ENCODE results near the gene AQP2.

The AQP2 gene

DNA sequence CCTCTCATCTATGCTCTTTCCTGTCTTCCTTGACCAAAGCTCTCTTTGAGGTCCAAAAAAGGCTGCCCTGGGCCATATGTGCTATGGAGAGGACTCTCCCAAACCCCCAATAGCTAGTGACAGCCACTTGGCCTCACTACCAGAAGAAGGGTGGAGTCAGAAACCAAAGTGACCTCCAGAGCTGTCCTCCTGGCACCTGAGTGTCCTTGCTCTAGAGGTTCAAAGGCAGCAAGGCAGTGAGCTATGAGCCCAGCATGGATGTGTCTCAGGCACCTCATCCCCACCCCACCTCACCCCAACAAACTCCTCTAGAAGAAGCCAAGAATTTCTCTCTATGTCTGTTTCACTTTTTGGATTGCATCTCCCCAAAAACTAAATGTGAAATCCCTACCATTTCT, 7.0 kb downstream of the AQP2 start:
- DNase-seq = no peak

DNA sequence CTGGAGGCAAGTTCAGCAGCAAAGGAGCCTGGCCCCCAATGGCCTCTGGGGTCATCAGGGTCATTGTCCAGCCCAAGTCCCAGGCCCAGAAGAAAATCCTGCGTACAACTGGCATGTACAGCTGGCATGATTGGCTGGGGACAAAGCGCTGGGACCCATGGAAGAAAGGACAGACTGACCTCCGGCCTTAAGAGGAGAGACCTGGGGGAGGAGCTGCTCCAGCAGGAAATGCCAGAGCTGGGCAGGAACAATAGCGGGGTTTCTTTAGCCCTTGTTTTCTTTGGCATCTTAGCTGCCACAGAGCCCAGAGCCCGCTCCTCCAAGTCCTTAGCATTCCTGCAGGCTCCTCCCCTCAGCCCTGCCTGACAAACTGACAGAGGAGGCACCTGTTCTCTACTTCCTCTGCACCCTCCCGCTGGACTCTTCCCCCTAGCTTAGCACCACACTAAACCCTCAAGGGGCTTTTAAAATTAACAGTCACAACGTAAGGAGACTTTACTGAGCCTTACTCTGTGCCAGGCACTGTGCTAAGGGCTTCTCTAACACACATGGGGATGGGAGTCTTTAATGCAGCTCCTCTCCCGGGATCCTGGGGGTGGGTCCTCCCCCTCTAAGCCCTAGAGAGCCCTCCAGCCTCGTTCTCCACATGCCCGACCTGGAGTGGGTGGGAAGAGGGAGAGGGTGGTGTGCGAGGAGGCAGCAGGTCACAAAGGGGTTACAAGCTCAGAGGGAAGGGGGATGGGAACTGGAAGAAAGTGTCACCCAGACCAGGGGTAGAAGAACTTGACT, 9.3 kb downstream of the AQP2 start:
- peak in 1 of 2 experiments; percentile 71 for DNase-seq

DNA sequence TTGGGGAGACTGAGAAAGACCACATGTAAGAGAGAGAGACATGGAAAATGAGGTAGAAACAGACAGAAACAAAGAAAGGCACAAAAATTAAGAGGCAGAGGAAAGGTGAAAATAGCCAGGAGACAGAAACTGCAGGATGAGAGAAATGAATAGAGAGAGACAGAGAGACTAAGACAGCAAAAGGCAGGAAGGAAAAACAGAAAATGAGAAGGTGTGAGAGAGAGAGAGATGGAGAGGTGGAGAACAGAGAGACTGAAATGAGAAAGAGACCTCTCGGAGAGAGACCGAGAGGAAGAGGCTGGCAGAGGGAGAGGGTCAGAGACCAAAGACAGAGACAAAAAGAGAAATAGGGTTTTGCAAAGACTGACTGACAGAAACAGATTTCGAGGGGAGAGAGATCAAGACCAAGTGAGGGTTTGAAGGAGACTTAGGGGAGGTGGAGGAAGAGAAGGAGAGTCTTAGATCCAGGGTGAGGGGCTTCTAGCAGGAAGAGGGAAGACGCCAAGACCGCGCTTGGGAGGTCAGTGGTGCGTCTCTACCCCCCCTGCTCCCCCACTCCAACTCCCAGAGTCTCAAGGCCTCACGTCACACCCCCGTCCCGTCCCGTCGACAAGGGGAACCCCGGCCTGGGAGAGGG, 10.1 kb downstream of the AQP2 start:
- DNase-seq = no peak

DNA sequence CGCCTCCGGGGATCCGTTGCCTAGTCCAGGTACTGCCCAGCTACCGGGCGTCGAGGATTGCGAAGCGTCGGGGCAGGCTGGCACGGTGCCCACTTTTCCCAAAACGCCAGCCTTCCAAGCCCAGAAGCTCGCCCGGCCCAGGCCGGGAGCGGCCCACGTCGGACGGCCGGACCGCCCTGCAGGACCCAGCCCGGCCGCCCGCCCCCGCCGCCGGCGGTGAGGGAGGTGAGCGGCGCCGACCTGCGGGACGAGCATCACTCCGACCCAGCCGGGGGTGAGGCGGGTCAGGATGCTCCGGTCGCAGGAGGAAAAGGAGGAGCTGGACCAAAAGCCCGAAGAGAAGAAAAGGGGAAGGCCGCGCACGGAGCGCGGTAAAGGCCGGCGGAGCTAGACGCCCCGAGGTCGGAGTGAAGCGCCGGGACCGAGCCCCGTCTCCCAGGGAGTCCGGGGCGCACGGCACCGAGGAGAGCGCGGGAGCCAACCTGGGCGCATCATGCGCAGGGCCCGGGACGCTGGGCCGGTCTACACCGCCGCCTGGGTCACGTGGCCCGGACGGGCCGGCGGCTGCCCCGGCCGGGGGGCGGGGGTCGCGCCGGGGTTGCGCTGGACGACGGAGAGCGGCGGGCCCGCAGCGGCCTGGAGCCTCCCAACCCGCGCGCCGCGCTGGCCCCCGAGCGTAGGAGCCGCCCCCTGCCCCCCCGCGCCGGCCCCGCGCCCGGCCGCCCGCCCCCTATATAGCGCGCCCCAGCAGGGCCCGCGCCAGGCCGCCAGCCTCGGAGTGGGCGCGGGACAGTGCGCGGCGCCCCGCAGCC, 10.8 kb downstream of the AQP2 start, which contains the start of gene AQP5:
Gene AQP5 (plus strand): TSS at position 762 of the 812 bp plus-strand sequence. CDS start 146 bp downstream, outside the sequence.
- DNase-seq = no peak

DNA sequence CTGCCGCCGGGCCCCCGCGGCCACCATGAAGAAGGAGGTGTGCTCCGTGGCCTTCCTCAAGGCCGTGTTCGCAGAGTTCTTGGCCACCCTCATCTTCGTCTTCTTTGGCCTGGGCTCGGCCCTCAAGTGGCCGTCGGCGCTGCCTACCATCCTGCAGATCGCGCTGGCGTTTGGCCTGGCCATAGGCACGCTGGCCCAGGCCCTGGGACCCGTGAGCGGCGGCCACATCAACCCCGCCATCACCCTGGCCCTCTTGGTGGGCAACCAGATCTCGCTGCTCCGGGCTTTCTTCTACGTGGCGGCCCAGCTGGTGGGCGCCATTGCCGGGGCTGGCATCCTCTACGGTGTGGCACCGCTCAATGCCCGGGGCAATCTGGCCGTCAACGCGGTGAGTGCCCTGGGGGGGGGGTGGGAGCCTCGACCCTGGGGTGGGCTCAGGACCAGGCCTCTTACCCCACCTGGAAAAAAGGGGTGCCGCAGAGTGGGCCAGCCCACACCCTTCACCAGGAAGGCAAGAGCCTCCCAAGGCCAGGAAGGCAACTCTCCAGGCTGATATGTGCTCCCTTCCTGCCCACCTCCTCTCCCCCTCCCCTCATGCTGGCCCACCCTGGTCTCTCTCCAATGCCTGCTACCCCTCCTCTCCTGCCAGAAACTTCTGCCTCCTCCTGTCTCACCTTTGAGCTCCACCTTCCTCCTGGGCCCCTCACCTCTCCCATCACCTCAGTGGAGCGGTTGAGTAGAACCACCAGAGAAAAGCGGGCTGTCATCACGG, 11.6 kb downstream of the AQP2 start:
- no peak for DNase-seq

DNA sequence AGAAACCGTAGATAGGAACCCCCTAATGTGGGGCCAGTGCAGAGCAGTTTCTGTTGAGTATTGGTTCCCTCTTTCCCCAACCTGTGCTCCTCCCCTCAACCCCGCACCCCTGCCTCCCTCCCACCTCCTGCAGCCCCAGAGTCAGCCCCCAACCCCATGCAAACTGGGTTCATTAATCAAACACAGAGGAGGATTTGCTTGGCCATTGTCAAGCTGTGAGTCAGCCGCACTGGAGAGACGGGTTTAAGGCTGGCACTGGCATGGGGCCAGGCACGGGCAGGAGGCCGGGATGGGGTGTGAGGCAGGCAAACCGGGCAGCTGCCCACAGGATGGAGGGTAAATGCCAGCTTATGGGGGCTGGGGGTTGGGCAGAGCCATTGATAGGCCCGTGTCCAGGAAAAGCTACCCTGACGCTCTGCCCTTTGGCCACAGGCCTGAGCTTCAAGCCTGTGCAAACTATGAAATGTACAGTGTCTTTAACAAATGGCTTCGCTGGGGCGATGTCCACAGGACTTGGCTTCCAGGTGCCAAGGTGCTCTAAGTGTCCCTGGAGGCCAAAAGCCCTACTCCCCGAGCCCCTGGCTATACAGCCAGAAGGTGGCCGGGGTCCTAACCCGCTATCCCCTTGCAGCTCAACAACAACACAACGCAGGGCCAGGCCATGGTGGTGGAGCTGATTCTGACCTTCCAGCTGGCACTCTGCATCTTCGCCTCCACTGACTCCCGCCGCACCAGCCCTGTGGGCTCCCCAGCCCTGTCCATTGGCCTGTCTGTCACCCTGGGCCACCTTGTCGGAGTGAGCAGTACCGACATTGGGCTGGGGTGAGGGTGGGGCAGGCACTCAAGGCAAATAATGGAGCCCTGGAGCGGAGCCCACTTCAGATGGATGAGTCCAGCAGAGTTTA, 12.6 kb downstream of the AQP2 start:
- DNase-seq = no peak

DNA sequence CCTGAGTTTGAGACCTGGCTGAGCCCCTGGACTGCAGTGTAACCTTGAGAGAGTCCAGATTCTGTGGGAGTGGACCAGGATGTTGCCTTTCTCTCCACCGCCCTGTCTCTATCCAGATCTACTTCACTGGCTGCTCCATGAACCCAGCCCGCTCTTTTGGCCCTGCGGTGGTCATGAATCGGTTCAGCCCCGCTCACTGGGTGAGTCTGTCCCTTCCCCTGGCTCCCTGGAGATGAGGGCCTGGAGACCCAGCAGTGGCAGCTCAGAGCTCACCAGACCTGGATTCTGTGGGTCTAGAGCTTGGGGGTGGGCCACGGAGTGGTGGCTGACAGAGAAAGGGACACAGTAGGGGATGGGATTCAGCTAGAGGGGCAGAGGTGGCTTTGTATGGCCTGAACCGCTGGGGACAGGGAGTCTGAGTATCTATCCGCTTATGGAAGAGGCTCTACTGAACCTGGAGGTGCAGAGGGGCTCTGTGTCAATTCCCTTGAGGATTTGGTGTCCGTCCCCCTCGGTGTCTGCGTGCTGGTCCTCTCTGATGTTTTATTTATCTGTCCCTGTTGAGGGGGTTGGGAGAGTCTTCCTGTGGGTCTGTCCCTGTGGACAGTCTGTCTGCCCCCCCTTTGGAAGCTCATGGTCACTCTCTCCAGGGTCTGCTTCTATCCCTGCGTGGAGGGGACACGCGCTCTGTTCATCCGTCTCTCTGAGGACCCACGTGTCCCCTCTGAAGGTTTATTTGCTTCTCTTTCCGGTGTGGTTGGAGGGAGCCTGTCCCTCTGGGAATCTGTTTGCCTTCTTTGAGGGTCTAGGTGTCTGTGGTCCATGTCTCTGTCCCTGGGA, 13.7 kb downstream of the AQP2 start:
- no peak for DNase-seq

DNA sequence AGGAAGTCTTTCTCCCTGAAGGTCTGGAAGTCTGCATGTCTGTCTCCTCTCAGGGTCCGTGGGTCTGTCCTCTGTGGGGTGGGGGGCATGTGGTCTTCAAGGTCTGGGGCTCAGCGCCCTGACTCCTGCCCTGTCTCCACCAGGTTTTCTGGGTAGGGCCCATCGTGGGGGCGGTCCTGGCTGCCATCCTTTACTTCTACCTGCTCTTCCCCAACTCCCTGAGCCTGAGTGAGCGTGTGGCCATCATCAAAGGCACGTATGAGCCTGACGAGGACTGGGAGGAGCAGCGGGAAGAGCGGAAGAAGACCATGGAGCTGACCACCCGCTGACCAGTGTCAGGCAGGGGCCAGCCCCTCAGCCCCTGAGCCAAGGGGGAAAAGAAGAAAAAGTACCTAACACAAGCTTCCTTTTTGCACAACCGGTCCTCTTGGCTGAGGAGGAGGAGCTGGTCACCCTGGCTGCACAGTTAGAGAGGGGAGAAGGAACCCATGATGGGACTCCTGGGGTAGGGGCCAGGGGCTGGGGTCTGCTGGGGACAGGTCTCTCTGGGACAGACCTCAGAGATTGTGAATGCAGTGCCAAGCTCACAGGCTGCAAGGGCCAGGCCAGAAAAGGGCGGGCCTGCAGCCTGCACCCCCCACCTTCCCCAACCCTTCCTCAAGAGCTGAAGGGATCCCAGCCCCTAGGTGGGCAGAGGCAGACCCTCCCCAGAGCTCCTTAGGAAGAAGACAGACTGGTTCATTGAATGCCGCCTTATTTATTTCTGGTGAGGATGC, 14.5 kb downstream of the AQP2 start:
- DNase-seq = no peak

DNA sequence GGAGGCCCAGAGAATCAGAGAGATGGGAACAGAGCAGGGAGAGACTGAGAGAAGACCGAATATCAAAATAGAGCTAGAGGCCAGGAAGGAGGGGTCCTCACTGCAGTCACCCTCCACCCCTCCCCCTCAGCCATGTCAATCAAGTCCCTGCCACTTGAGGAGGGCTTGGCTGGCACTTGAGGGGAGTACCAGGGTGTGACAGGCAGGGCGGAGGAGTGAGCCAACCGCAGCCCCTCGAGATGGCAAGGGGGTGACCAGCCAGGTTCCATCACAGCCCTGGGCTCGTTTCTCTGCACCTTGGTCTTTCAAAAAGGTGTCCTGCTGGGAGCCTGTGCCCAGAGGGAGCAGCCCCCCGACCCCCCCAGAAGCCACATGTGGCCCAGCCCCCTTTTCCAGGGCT, 15.3 kb downstream of the AQP2 start:
- no peak for DNase-seq

DNA sequence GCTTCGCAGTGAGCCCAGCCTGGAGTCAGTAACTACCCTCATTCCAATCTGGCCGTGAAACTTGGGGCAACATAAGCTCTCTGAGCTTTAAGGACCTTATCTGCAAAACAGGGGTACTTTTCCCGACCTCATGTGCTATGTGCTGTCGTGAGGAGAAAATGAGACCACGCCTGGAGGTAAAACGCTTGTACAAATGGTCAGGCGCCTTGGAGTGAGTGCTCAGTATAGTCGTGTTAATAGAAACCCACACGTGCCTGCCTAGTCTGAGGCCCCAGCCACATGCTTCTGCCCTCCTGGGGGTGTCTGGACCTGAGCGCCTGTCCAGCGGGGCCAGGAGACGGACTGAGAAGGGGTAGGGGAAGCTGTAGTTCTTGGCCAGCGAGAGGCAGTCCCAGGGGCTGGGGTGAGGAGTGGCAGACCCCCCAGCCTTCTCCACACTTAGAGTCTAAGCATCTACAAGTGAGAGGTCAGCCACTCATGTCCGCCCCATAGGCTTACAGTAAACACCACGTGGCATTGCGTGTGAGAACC, 16.0 kb downstream of the AQP2 start:
- DNase-seq = no peak

DNA sequence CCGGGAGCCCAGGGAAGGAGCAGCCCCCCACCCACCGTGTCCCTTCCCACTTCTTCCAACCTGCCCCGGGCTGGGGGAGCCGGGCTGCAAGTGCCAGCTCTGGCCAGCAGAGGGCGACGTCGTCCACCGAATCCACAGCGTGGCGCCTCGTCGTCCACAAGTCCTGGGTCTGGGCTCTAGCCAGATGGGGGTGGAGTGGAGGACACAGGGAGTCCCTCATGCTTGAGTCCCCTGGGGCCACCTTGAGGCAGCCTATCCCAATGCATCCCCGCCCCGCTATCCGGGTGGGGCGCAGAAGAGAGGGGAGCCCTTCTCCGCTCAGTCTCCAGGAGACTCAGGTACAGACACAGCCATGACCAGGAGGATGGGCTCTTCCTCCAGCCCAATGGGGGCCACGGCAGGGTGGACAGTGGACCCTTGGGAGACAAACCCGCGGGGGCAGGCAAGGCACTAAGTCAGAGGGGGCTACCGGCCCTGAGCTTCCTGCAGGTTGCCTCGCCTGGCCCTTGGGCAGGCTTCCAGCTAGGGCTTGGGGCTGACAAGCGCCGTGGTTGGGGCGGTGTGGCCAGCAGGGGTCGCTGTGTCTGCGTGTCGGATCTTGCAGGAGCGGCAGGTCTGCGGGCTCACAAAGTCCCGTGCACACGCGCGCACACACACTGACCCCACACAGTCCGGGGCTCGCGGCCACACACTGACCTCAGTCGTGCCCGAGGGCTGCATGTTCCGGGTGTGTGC, 16.7 kb downstream of the AQP2 start:
- DNase-seq = peak; percentile 28 to 54

DNA sequence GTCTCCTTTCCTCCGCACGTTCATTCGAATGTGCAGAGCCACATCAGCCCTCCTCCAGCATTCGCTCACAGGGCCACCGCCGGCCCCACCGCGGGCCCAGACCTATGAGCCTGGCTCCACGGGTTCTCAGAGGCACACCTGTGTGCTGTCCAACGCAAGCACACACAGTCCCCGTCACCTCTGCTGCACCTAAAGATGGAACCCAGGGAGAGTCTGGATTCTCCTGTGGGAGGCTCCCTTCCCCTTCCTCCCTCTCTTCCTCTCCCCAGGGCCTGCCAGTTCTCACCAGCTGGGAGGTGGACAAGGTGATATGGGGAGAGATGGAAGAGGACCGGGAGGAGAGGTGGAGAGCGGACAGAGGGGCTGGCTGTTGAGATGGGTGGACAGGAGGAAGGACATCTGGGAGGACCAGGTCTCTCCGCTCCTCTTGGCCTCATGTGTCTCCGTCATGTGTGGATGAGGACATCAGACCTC, 17.3 kb downstream of the AQP2 start:
- DNase-seq = no peak

DNA sequence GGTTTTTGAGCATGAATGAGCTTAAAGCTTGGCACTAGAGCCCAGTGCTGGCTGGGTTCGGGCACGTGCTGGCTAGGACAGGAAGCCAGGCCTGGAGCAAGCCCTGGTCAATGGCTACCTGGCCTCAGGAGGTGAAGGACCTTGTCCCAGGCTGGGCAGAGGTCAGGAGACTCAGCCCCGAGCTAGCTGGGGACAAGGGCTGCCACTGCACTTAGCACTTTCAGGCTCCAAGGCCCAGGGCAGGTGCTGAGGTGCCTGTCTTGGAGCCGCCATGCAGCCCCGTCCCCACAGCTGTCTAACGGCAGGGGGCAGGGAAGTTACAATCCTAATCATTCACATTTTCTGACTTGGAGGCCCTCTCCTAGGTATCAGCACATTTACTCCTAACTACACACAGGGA, 17.9 kb downstream of the AQP2 start:
- DNase-seq = no peak

DNA sequence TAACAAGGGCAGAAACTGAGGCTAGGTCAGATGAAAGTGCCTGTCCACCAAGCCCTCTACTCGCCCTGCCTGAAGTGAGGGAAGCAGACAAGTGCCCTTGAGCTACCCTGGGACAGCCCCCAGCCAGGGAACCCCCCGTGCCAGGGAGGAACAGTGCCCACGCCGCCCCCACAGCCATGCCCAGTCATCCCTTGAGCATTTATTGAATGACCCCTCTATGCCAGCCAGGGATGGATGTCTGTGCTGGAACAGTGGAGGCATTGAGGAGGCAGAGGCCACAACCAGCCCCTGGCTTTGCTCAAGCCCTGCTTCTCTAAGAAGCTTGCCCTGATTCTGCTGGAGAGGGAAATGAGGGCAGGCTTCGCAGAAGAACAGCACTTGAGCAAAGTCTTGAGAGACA, 18.5 kb downstream of the AQP2 start:
- no peak for DNase-seq

DNA sequence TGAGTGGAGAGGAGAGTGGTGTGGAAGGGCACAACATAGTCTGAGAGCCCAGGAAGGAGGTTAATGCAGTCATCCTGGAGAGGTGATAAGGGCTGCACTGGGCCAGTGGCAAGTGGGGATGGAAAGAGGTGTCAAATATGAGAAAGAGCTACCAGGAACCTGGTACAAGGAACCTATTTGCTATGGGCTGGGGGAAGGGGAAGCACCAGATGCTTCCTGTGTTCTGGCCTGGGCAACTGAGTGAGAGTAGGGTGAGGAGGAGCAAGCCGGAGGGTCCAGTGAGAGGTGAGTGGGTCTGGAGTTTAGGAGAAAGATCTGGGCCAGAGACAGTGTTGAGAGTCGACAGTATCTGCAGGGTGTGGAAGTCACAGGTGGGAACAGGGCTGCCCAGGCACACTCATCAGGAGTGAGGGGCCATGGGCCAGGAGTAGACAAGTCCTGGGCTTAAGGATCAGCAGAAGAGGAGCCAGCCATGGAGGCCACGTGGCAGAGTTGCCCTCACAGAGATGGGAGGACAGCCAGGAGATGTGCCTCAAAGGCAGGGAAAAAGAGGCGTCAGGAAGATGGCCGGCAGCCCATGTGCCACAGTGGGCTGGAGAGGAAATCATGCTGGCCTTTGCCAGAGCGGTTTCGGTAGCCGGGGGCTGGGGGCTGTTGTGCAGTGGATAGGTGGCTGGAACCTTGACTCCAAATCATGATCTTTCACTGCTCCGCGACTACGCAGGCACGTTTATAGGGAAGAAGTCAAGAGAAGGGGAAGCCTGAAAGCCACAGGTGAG, 19.3 kb downstream of the AQP2 start:
- DNase-seq = no peak

DNA sequence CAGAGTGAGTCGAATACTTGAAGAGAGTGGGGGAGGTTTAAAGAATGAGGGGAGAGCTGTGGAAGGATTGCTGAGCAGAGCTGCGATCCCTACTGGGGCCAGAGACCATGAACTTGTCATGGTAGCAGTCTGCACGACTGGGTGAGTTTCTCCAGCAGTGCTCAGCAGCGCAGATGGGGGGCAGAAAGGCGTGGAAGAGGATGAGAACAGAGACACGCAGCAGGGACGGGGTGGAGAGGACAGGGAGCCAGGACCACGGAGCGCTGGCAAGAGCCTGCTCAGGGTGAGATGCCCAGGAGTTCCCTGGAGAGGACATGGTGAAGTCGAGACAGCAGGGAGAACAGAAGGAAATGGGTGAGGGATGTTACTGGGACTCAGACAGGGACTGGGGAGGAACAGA, 20.1 kb downstream of the AQP2 start:
- no peak for DNase-seq

DNA sequence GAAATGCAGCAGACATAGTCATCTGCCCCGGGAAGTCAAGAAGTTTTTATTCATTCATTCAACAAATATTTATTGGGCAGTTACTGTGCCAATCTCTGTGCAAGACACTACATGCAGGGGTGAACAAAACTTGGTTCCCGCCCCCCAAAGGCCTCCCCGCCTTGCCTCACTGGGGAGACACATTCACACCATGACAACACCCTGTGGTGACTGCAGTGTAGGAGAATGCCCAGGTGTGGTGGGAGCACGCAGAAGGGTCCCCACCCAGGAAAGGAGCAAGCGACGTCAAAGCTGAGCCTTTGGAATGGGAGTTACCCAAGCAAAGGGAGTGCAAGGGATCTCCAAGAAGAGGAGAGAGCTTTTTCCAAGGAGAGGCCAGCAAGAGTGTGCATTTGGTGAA, 20.6 kb downstream of the AQP2 start:
- no peak for DNase-seq

DNA sequence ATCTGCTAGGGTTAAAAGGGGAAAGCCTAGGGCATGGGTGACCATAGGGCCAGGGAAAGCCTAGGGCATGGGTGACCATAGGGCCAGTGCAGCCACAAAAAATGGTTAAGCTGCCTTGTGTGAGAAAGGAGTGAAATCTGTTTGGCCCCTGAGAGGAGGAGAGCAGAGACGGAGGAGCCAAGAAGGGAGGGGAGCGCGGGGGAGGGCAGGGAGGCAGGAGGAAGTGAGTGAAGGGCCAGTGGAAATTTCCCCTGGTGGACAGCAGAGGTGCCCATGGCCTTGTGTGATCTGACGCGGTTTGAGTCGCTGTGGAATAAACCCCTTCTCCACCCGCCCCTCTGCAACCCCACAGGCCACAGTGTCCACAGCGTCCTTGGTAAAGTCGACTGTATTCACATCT, 21.6 kb downstream of the AQP2 start:
- no peak for DNase-seq

Data from SW 1271 (cell line).